Measurements from ENCODE around the gene LCK.

GRCh38 chr1:32333251-32333963, 82.3 kb downstream of the LCK start:
- no peak for TF ChIP-seq CTCF (IDR thresholded peaks at IDR 0.05)
- no peak for TF ChIP-seq POLR2A (IDR thresholded peaks at IDR 0.05)
- TF ChIP-seq EP300 (IDR thresholded peaks at IDR 0.05) = no peak
